GM23338 (cell line): ENCODE data around the gene PPP1R12C. TPM values are rescaled to one million over a fixed set of nuclear protein-coding genes. Genes with fewer than 3 reads are reported as not detected.
A peak's percentile ranks its signal among the peaks of the same experiment; 100 is the strongest.

Source experiments
- ATAC-seq: fragments of 200-7000 bp; cut with Tn5 transposase; 3 replicates; pipeline ENCODE4 v1.9.1; 2020
- DNase-seq: peaks from one replicate; pipeline ENCODE4 v3.0.0-alpha.2; 2015; ENCODE audit warnings: low spot score
- H2AFZ ChIP-seq: fragments of 200-600 bp; sonication (generic); 2 replicates; pipeline ENCODE4 v1.8.0; 2016; ENCODE audit warnings: antibody characterized with exemption, mild to moderate bottlenecking, moderate library complexity
- H3F3A ChIP-seq: fragments of 200-600 bp; sonication (generic); replicated peaks from 2 replicates; pipeline ENCODE4 v1.8.0; 2017; ENCODE audit warnings: antibody characterized with exemption, mixed run types, low read depth
- H3K27ac ChIP-seq: fragments of 200-600 bp; sonication (generic); 2 replicates; pipeline ENCODE4 v1.6.1; 2016; ENCODE audit warnings: low read depth
- H3K27me3 ChIP-seq: fragments of 200-600 bp; sonication (generic); 2 replicates; pipeline ENCODE4 v1.8.0; 2016; ENCODE audit warnings: mild to moderate bottlenecking, mixed run types, moderate library complexity; ENCODE audit not compliant: insufficient read depth
- H3K36me3 ChIP-seq: fragments of 200-600 bp; sonication (generic); 2 replicates; pipeline ENCODE4 v1.8.0; 2016; ENCODE audit warnings: mild to moderate bottlenecking; ENCODE audit not compliant: insufficient read depth
- H3K4me1 ChIP-seq: fragments of 200-600 bp; sonication (generic); 2 replicates; pipeline ENCODE4 v1.8.0; 2016; ENCODE audit warnings: mild to moderate bottlenecking, moderate library complexity; ENCODE audit not compliant: insufficient read depth
- H3K4me2 ChIP-seq: fragments of 200-600 bp; sonication (generic); 2 replicates; pipeline ENCODE4 v1.7.1; 2017; ENCODE audit warnings: mixed run types
- H3K4me3 ChIP-seq: fragments of 200-600 bp; sonication (generic); 2 replicates; pipeline ENCODE4 v1.6.1; 2016; ENCODE audit warnings: mixed run types
- H3K79me2 ChIP-seq: fragments of 200-600 bp; sonication (generic); replicated peaks from 2 replicates; pipeline ENCODE4 v1.8.0; 2017; ENCODE audit warnings: mild to moderate bottlenecking; ENCODE audit not compliant: insufficient read depth
- H3K9me2 ChIP-seq: fragments of 200-600 bp; sonication (generic); 2 replicates; pipeline ENCODE4 v1.8.0; 2017; ENCODE audit not compliant: insufficient read depth
- H4K20me1 ChIP-seq: fragments of 200-600 bp; sonication (generic); replicated peaks from 2 replicates; pipeline ENCODE4 v1.8.0; 2017; ENCODE audit warnings: mild to moderate bottlenecking; ENCODE audit not compliant: insufficient read depth
- H3K27ac Mint-ChIP-seq: 2 replicates; pipeline ENCODE4 v1.8.0; 2020; ENCODE audit warnings: inconsistent platforms, mild to moderate bottlenecking, moderate library complexity, mixed read lengths
- H3K27me3 Mint-ChIP-seq: 3 replicates; pipeline ENCODE4 v1.8.0; 2022; ENCODE audit warnings: low read depth, mild to moderate bottlenecking, moderate library complexity, mixed read lengths, inconsistent platforms; ENCODE audit not compliant: insufficient read depth, poor library complexity
- H3K36me3 Mint-ChIP-seq: 3 replicates; pipeline ENCODE4 v1.8.0; 2021; ENCODE audit warnings: low read depth, mild to moderate bottlenecking, inconsistent platforms, moderate library complexity, mixed read lengths
- H3K4me1 Mint-ChIP-seq: 3 replicates; pipeline ENCODE4 v1.8.0; 2020; ENCODE audit warnings: mild to moderate bottlenecking, inconsistent platforms, mixed read lengths
- H3K4me3 Mint-ChIP-seq: 3 replicates; pipeline ENCODE4 v1.8.0; 2021; ENCODE audit warnings: moderate library complexity, mild to moderate bottlenecking, inconsistent platforms, mixed read lengths
- H3K9me3 Mint-ChIP-seq: 3 replicates; pipeline ENCODE4 v1.8.0; 2020; ENCODE audit warnings: moderate library complexity, mild to moderate bottlenecking, inconsistent platforms, mixed read lengths
- CREB1 ChIP-seq: fragments of 250-450 bp; sonication (Bioruptor Pico); IDR thresholded peaks from 2 replicates; pipeline ENCODE4 v1.5.0; 2020; ENCODE audit warnings: low read depth, mild to moderate bottlenecking, moderate library complexity
- CTCF ChIP-seq, 2 experiments: fragments of 200-600 bp in 1 of 2; sonication (generic) in 1 of 2; conservative IDR thresholded peaks; 2 replicates each; pipeline versions ENCODE4 v1.5.1 to v1.6.1; 2016 to 2017; ENCODE audit warnings: antibody characterized with exemption in 2 of 2, low read depth in 2 of 2, mild to moderate bottlenecking in 2 of 2, moderate library complexity in 1 of 2
- NANOG ChIP-seq: IDR thresholded peaks from 2 replicates; pipeline ENCODE4 v1.6.1; 2016; ENCODE audit warnings: antibody characterized with exemption, borderline replicate concordance
- POLR2AphosphoS5 ChIP-seq: IDR thresholded peaks from 2 replicates; pipeline ENCODE4 v1.6.1; 2016; ENCODE audit warnings: antibody characterized with exemption, low read depth
- STAT1 ChIP-seq: IDR thresholded peaks from one replicate; pipeline ENCODE4 v1.6.1; 2016; ENCODE audit warnings: antibody characterized with exemption; ENCODE audit not compliant: unreplicated experiment
- ZNF114 ChIP-seq: fragments of 250-450 bp; sonication (Bioruptor Pico); IDR thresholded peaks from 2 replicates; pipeline ENCODE4 v1.5.0; 2020; ENCODE audit warnings: mild to moderate bottlenecking, moderate library complexity
- polyA plus RNA-seq: library from polyadenylated mRNA; unstranded; fragments of >200 nt; fragmentation: Nextera tagmentation; extraction: Ambion mirVana; gene quantifications from 2 replicates; pipeline ENCODE4 v1.2.1, GENCODE V29; 2016
- total RNA-seq: library from RNA; depleted of rRNA; stranded (reverse); fragments of >200 nt; shearing (Covaris generic); gene quantifications from 2 replicates; pipeline ENCODE4 v1.2.3, GENCODE V29; 2014
- TF ChIP-seq, protein P1 (sequence below): fragments of 250-450 bp; sonication (Bioruptor Pico); IDR thresholded peaks from 2 replicates; pipeline ENCODE4 v1.5.0; 2020; ENCODE audit warnings: mild to moderate bottlenecking, moderate library complexity

Gene PPP1R12C
- total and polyA plus RNA-seq, 2 experiments from 2014 or later: 33.2 to 83.9 TPM

DNA sequence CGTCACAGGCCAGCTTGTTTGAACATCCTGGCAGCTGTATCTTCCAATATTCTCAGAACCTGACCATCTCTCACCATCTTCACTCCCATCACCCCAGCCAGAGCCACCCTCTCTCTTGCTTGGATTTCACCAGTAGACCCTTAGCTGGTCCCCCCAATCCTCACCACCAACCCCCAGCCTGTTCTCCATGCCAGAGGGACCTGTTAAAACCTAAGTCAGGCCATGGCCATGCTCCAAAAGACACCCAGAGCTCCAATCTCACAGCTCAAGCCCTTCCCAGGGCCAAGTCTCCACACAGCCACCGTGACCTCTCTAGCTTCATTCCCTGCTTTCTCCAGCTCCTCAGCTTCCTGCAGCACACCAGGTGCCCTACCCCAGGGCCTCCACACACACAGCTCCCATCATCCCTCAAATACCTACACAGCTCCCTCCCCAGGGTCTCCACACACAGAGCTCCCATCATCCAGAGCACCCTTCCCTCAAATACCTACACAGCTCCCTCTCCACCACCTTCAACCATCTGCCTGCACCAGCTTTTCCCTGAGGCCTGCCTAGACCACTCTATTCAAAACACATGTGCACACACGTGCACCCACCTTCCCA, 28.0 kb downstream of the PPP1R12C start:
- Mint-ChIP-seq H3K9me3 (no peaks in the 10 kb centered on the region; the same call in 2 of the 3 replicates), H3K4me3 (peak overlapping the region; percentile 0; the same call in 1 of the 3 replicates), H3K4me1 (peaks cover 33% of the 10 kb centered on the region), H3K36me3 (peaks cover 21% of the 10 kb centered on the region), H3K27me3 (peaks cover 46% of the 10 kb centered on the region), H3K27ac (peak overlapping the region; percentile 66)
- Histone ChIP-seq H2AFZ (no peak overlapping the region), H3K4me2 (peak overlapping the region; percentile 48; the same call in 1 of the 2 replicates), H3K4me1 (peaks cover 22% of the 10 kb centered on the region), H3F3A (peaks cover 23% of the 10 kb centered on the region), H3K9me2 (no peaks in the 10 kb centered on the region), H3K36me3 (no peaks in the 10 kb centered on the region), H3K79me2 (no peaks in the 10 kb centered on the region), H3K27ac (no peak overlapping the region), H3K4me3 (no peak overlapping the region), H3K27me3 (peaks cover 14% of the 10 kb centered on the region), H4K20me1 (peaks cover 14% of the 10 kb centered on the region)
- no peak for DNase-seq
- TF ChIP-seq, protein P1, sequence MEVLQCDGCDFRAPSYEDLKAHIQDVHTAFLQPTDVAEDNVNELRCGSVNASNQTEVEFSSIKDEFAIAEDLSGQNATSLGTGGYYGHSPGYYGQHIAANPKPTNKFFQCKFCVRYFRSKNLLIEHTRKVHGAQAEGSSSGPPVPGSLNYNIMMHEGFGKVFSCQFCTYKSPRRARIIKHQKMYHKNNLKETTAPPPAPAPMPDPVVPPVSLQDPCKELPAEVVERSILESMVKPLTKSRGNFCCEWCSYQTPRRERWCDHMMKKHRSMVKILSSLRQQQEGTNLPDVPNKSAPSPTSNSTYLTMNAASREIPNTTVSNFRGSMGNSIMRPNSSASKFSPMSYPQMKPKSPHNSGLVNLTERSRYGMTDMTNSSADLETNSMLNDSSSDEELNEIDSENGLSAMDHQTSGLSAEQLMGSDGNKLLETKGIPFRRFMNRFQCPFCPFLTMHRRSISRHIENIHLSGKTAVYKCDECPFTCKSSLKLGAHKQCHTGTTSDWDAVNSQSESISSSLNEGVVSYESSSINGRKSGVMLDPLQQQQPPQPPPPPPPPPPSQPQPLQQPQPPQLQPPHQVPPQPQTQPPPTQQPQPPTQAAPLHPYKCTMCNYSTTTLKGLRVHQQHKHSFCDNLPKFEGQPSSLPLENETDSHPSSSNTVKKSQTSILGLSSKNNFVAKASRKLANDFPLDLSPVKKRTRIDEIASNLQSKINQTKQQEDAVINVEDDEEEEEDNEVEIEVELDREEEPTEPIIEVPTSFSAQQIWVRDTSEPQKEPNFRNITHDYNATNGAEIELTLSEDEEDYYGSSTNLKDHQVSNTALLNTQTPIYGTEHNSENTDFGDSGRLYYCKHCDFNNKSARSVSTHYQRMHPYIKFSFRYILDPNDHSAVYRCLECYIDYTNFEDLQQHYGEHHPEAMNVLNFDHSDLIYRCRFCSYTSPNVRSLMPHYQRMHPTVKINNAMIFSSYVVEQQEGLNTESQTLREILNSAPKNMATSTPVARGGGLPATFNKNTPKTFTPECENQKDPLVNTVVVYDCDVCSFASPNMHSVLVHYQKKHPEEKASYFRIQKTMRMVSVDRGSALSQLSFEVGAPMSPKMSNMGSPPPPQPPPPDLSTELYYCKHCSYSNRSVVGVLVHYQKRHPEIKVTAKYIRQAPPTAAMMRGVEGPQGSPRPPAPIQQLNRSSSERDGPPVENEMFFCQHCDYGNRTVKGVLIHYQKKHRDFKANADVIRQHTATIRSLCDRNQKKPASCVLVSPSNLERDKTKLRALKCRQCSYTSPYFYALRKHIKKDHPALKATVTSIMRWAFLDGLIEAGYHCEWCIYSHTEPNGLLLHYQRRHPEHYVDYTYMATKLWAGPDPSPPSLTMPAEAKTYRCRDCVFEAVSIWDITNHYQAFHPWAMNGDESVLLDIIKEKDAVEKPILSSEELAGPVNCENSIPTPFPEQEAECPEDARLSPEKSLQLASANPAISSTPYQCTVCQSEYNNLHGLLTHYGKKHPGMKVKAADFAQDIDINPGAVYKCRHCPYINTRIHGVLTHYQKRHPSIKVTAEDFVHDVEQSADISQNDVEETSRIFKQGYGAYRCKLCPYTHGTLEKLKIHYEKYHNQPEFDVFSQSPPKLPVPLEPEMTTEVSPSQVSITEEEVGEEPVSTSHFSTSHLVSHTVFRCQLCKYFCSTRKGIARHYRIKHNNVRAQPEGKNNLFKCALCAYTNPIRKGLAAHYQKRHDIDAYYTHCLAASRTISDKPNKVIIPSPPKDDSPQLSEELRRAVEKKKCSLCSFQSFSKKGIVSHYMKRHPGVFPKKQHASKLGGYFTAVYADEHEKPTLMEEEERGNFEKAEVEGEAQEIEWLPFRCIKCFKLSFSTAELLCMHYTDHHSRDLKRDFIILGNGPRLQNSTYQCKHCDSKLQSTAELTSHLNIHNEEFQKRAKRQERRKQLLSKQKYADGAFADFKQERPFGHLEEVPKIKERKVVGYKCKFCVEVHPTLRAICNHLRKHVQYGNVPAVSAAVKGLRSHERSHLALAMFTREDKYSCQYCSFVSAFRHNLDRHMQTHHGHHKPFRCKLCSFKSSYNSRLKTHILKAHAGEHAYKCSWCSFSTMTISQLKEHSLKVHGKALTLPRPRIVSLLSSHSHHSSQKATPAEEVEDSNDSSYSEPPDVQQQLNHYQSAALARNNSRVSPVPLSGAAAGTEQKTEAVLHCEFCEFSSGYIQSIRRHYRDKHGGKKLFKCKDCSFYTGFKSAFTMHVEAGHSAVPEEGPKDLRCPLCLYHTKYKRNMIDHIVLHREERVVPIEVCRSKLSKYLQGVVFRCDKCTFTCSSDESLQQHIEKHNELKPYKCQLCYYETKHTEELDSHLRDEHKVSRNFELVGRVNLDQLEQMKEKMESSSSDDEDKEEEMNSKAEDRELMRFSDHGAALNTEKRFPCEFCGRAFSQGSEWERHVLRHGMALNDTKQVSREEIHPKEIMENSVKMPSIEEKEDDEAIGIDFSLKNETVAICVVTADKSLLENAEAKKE (CRISPR knock-in tag): no peak
- TF ChIP-seq POLR2AphosphoS5: 0 out of 2 replicates have a peak, but pooled peaks have one; percentile 7
- ATAC-seq: no peak

DNA sequence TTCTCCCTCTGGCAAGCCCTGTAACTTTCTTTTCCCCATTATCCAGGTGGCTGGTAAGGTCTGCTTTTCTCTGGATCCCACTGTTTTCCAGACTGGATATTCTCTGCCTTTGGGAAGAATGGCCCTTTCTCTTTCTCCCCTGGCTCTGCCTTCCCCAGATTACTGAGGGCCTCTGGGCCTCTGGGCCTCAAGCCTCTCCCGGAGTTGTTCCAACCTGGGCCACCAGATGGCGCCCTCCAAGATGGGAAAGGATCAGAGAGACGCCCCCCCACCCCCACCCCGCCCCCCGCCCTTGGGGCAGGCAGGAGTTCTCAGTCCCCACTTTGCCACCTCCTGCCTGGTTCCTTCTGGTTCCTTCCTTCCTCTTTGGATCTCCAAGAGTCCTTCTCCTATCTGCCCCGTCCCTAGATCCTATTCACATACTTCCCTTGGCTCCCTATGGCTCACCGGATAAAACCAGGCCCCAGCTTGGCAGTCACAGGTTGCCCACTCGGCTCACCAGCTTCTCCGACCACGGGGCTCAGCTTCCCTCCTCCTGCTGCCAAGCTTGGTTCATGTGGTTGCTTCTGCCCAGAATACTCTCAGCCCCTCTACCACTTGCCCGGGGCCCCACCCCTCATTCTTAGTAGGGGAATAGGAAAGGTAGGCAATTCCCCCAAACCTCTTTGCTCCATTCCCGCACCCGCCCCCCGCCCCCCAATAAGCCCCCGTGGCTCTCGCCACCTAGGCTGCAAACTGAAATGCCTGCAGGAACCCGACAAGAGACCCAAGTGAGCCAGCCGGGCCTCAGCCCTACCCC, 28.7 kb downstream of the PPP1R12C start:
- H3K4me1 ChIP-seq: peaks cover 23% of the 10 kb centered on the region
- Mint-ChIP-seq H3K9me3 (no peaks in the 10 kb centered on the region; the same call in 2 of the 3 replicates), H3K27ac (peak overlapping the region; percentile 55; the same call in 1 of the 2 replicates), H3K36me3 (peaks cover 21% of the 10 kb centered on the region), H3K27me3 (peaks cover 50% of the 10 kb centered on the region), H3K4me3 (peak overlapping the region; percentile 77), H3K4me1 (peaks cover 38% of the 10 kb centered on the region)
- H3K4me3 ChIP-seq: peak overlapping the region; percentile 79
- peak overlapping the region; percentile 86 for H3K4me2 ChIP-seq
- H4K20me1 ChIP-seq: peaks cover 14% of the 10 kb centered on the region
- ATAC-seq (peak; percentile 2), DNase-seq (peak; percentile 95)
- no peaks in the 10 kb centered on the region for H3K9me2 ChIP-seq
- TF ChIP-seq CREB1 (CRISPR knock-in tag) (no peak), ZNF114 (CRISPR knock-in tag) (no peak), NANOG (no peak), POLR2AphosphoS5 (peak; percentile 15; the same call in 1 of the 2 replicates), STAT1 (no peak), CTCF (conservative IDR thresholded peaks at IDR 0.05; ENCODE audit: low read depth in 2 of 2) (peak; percentile 55 to 71)
- no peak overlapping the region for H2AFZ ChIP-seq
- no peak overlapping the region for H3K27ac ChIP-seq
- peaks cover 14% of the 10 kb centered on the region for H3K27me3 ChIP-seq
- H3F3A ChIP-seq: peaks cover 20% of the 10 kb centered on the region
- no peaks in the 10 kb centered on the region for H3K79me2 ChIP-seq
- no peaks in the 10 kb centered on the region for H3K36me3 ChIP-seq
